ENCODE measurements around the gene C17orf113. TPM values are rescaled to one million over a fixed set of nuclear protein-coding genes. Genes with fewer than 3 reads are reported as not detected.

Gene C17orf113
- total RNA-seq, 1 donor = under 0.01 TPM

DNA sequence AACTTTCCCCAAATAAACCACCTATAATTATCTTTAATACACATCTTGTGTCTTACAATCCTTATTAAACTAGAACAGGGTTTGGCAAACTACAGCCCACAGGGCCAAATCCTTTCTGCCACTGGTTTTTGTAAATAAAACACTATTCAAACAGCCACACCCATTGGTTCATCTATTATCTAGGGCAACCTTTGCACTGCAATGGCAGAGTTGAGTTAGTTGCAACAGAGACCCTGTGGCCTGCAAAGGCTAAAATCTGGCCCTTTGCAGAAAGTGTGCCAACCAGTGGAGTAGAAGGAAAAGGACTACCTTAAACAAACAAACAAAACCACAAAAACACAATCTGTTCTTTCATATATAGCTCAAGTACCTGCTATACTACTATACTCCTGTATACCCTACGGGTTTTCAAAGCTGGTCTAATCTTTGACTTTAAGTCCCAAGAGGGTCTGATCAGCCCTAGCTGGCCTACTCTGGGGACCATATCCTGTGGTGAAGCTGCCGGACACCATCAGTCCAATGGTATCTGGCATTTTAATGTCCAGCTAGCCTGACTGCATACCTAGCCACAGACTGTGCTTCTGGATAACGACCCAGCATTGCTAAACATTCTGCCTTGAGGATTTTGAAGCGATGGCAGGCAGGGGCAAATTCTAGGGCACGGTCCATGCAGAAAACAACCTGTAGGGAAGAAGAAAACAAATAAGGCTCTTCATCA is 60.5 kb downstream of the C17orf113 start:
- H3K79me2 ChIP-seq (ENCODE audit: insufficient read depth, low read length) = peaks cover 22% of the 10 kb centered on the region
- H3K36me3 ChIP-seq (ENCODE audit: insufficient read depth, low read length) = peaks cover 90% of the 10 kb centered on the region
- TF ChIP-seq, protein P1, sequence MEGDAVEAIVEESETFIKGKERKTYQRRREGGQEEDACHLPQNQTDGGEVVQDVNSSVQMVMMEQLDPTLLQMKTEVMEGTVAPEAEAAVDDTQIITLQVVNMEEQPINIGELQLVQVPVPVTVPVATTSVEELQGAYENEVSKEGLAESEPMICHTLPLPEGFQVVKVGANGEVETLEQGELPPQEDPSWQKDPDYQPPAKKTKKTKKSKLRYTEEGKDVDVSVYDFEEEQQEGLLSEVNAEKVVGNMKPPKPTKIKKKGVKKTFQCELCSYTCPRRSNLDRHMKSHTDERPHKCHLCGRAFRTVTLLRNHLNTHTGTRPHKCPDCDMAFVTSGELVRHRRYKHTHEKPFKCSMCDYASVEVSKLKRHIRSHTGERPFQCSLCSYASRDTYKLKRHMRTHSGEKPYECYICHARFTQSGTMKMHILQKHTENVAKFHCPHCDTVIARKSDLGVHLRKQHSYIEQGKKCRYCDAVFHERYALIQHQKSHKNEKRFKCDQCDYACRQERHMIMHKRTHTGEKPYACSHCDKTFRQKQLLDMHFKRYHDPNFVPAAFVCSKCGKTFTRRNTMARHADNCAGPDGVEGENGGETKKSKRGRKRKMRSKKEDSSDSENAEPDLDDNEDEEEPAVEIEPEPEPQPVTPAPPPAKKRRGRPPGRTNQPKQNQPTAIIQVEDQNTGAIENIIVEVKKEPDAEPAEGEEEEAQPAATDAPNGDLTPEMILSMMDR (IDR thresholded peaks at IDR 0.05; ENCODE audit: extremely low read depth, low read depth, low read length) = no peak

DNA sequence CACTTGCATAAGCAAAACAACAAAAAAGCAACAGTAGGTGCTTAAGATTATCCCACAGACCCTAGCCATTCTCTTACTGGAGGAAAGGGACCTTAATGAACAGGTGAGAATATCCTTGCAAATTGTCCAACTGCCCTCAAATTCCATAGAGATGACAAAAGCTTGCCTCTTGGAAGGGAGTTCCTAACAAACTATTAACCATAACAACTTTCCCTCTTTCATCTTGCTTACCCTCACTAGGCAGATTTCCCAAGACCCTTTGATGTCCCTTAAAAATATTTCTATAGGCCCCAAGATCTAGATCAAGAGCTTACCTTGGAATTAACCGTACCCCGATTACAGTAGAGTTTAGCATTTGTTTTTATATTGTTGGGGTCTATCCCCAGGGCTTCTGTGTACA is 62.0 kb downstream of the C17orf113 start:
- Histone ChIP-seq H3K36me3 (ENCODE audit: insufficient read depth, low read length) (peaks cover 93% of the 10 kb centered on the region), H3K4me3 (ENCODE audit: insufficient read depth, low read length) (no peak overlapping the region), H3K79me2 (ENCODE audit: insufficient read depth, low read length) (peaks cover 22% of the 10 kb centered on the region), H3K4me1 (ENCODE audit: insufficient read depth, low read length) (peaks cover 4% of the 10 kb centered on the region), H3K27me3 (ENCODE audit: insufficient read depth, low read length) (no peaks in the 10 kb centered on the region), H2AFZ (ENCODE audit: low read length) (no peak overlapping the region), H3K27ac (ENCODE audit: low read depth, low read length) (no peak overlapping the region), H3K9me3 (ENCODE audit: low read depth, low read length) (no peaks in the 10 kb centered on the region), H4K20me1 (ENCODE audit: insufficient read depth, low read length) (peaks cover 10% of the 10 kb centered on the region), H3K4me2 (ENCODE audit: insufficient read depth, low read length) (no peak overlapping the region)
- TF ChIP-seq, protein P1 (IDR thresholded peaks at IDR 0.05; ENCODE audit: extremely low read depth, low read depth, low read length) = no peak
- no peak for DNase-seq (ENCODE audit: insufficient read length, low spot score, missing footprints)

More for the DNA sequence above, 60.5 kb downstream of the C17orf113 start:
- Histone ChIP-seq H3K4me1 (ENCODE audit: insufficient read depth, low read length) (peaks cover 4% of the 10 kb centered on the region), H3K27ac (ENCODE audit: low read depth, low read length) (no peak overlapping the region), H3K27me3 (ENCODE audit: insufficient read depth, low read length) (no peaks in the 10 kb centered on the region), H4K20me1 (ENCODE audit: insufficient read depth, low read length) (peaks cover 10% of the 10 kb centered on the region), H3K9me3 (ENCODE audit: low read depth, low read length) (no peaks in the 10 kb centered on the region), H2AFZ (ENCODE audit: low read length) (no peak overlapping the region), H3K4me2 (ENCODE audit: insufficient read depth, low read length) (no peak overlapping the region), H3K4me3 (ENCODE audit: insufficient read depth, low read length) (no peak overlapping the region)
- DNase-seq (ENCODE audit: insufficient read length, low spot score, missing footprints) = no peak

Other genes with a start within 250 kb of the C17orf113 start
- 59.7 and 66.6 TPM in 2 replicates for gene P3H4, start 238.7 kb downstream of the C17orf113 start, total RNA-seq
- 387 and 396 TPM in 2 replicates for gene FKBP10, start 237.6 kb downstream of the C17orf113 start, total RNA-seq
- 69.8 and 70.4 TPM in 2 replicates for gene NT5C3B, start 214.4 kb downstream of the C17orf113 start, total RNA-seq
- 0.36 and 0.59 TPM in 2 replicates for gene KLHL10, start 212.8 kb downstream of the C17orf113 start, total RNA-seq
- 28.6 and 34.7 TPM in 2 replicates for gene KLHL11, start 185.2 kb downstream of the C17orf113 start, total RNA-seq
- gene ACLY, start 131.7 kb downstream of the C17orf113 start, total RNA-seq = 271 and 273 TPM in 2 replicates
- gene ODAD4, start 120.0 kb downstream of the C17orf113 start, total RNA-seq = 1.1 and 1.5 TPM in 2 replicates
- gene CNP, start 83.8 kb downstream of the C17orf113 start, total RNA-seq = 87.6 and 96.4 TPM in 2 replicates
- gene DNAJC7, start 33.2 kb downstream of the C17orf113 start, total RNA-seq = 75.3 and 76.3 TPM in 2 replicates
- 38.0 and 39.1 TPM in 2 replicates for gene NKIRAS2, start 30.5 kb downstream of the C17orf113 start, total RNA-seq
- not detected in 2 replicates for gene ZNF385C, start 47.9 kb upstream of the C17orf113 start, total RNA-seq
- 18.5 and 23.0 TPM in 2 replicates for gene DHX58, start 62.1 kb upstream of the C17orf113 start, total RNA-seq
- gene KAT2A, start 70.8 kb upstream of the C17orf113 start, total RNA-seq = 8.3 and 9.0 TPM in 2 replicates
- not detected in 2 replicates for gene HSPB9, start 72.2 kb upstream of the C17orf113 start, total RNA-seq
- gene RAB5C, start 104.4 kb upstream of the C17orf113 start, total RNA-seq = 80.0 and 90.5 TPM in 2 replicates
- gene KCNH4, start 130.5 kb upstream of the C17orf113 start, total RNA-seq = not detected in 2 replicates
- not detected in 2 replicates for gene HCRT, start 134.9 kb upstream of the C17orf113 start, total RNA-seq
- 26.8 and 31.8 TPM in 2 replicates for gene GHDC, start 143.9 kb upstream of the C17orf113 start, total RNA-seq
- gene STAT5B, start 225.8 kb upstream of the C17orf113 start, total RNA-seq = 22.8 and 23.6 TPM in 2 replicates
- 35.5 and 38.6 TPM in 2 replicates for gene STAT5A, start 237.9 kb upstream of the C17orf113 start, total RNA-seq